OCI-LY7 (cell line): ENCODE data around the gene CAMSAP2. TPM values are rescaled to one million over a fixed set of nuclear protein-coding genes. Genes with fewer than 3 reads are reported as not detected.

Experiments
- BruUV-seq: library from RNA; stranded (reverse); fragments of 400-500 nt; replicated peaks from 2 replicates; lab custom pipeline; 2021; lab: Mats Ljungman, UMichigan
- CTCF ChIA-PET: fragments of 300-600 bp; sonication (Branson Sonifier 250); formaldehyde crosslinking; loops from one replicate; lab custom pipeline; 2022; ENCODE audit warnings: antibody characterized with exemption; ENCODE audit not compliant: unreplicated experiment; lab: Charles Lee
- POLR2A ChIA-PET: fragments of 300-600 bp; sonication (Branson Sonifier 250); formaldehyde crosslinking; loops from one replicate; lab custom pipeline; 2022; ENCODE audit warnings: antibody characterized with exemption; lab: Charles Lee
- DNase-seq: peaks from one replicate; pipeline ENCODE4 v3.0.0-alpha.2; 2015; ENCODE audit warnings: low spot score
- H2AFZ ChIP-seq: fragments of 200-600 bp; sonication (generic), shearing (Covaris generic); 2 replicates; pipeline ENCODE4 v1.6.1; 2014; ENCODE audit warnings: mild to moderate bottlenecking, antibody characterized with exemption, low read length, moderate library complexity
- H3K27ac ChIP-seq: fragments of 200-600 bp; sonication (generic); 2 replicates; pipeline ENCODE4 v1.5.1; 2014; ENCODE audit warnings: mixed run types, low read depth, mild to moderate bottlenecking, moderate library complexity, low read length, inconsistent platforms; ENCODE audit not compliant: poor library complexity, severe bottlenecking
- H3K36me3 ChIP-seq: fragments of 200-600 bp; sonication (generic); 2 replicates; pipeline ENCODE4 v1.6.1; 2014; ENCODE audit warnings: mild to moderate bottlenecking, antibody characterized with exemption, low read length, moderate library complexity, mixed read lengths; ENCODE audit not compliant: insufficient read depth
- H3K4me1 ChIP-seq: fragments of 200-600 bp; sonication (generic); 2 replicates; pipeline ENCODE4 v1.5.1; 2014; ENCODE audit warnings: mild to moderate bottlenecking, low read length; ENCODE audit not compliant: insufficient read depth, poor library complexity, severe bottlenecking
- H3K4me2 ChIP-seq: fragments of 200-600 bp; sonication (generic); 2 replicates; pipeline ENCODE4 v1.6.1; 2014; ENCODE audit warnings: mild to moderate bottlenecking, low read length
- H3K4me3 ChIP-seq: fragments of 200-600 bp; sonication (generic); 2 replicates; pipeline ENCODE4 v1.5.1; 2014; ENCODE audit warnings: mild to moderate bottlenecking, low read depth, low read length; ENCODE audit not compliant: poor library complexity, severe bottlenecking
- H3K79me2 ChIP-seq: fragments of 200-600 bp; sonication (generic); 2 replicates; pipeline ENCODE4 v1.6.1; 2016; ENCODE audit warnings: low read depth, mild to moderate bottlenecking, low read length, moderate library complexity, mixed read lengths; ENCODE audit not compliant: insufficient read depth
- H3K9me2 ChIP-seq: fragments of 200-600 bp; sonication (generic); 2 replicates; pipeline ENCODE4 v1.6.1; 2016; ENCODE audit warnings: mild to moderate bottlenecking, low read length, mixed read lengths; ENCODE audit not compliant: insufficient read depth
- H3K9me3 ChIP-seq: fragments of 200-600 bp; sonication (generic); 2 replicates; pipeline ENCODE4 v1.6.1; 2014; ENCODE audit warnings: mild to moderate bottlenecking, mixed run types, low read length, mixed read lengths
- H4K20me1 ChIP-seq: fragments of 200-600 bp; sonication (generic); 2 replicates; pipeline ENCODE4 v1.6.1; 2014; ENCODE audit warnings: mild to moderate bottlenecking, antibody characterized with exemption, low read length, moderate library complexity, mixed read lengths; ENCODE audit not compliant: insufficient read depth
- CTCF ChIP-seq: fragments of 200-600 bp; sonication (generic); conservative IDR thresholded peaks from 2 replicates; pipeline ENCODE4 v1.5.1; 2014; ENCODE audit warnings: mild to moderate bottlenecking, antibody characterized with exemption, low read length, moderate library complexity, mixed read lengths
- EZH2phosphoT487 ChIP-seq: fragments of 200-600 bp; sonication (generic); IDR thresholded peaks from 2 replicates; pipeline ENCODE4 v1.6.1; 2018; ENCODE audit warnings: low read depth, borderline replicate concordance, mild to moderate bottlenecking, mixed run types, antibody characterized with exemption, low read length, moderate library complexity, mixed read lengths
- intact Hi-C: fragments of 100-400 bp; cut with micrococcal nuclease; formaldehyde crosslinking; loops from one replicate; pipeline ENCODE4 v1.10.0; 2022; ENCODE audit not compliant: unreplicated experiment
- total RNA-seq, 2 experiments: library from RNA; depleted of rRNA in 1 of 2; stranded (reverse); fragments of >200 nt in 1 of 2; shearing (Covaris generic) in 1 of 2; gene quantifications; 2 replicates each; pipeline ENCODE4 v1.2.3, GENCODE V29; 2014 to 2022

Gene CAMSAP2
- total RNA-seq, 2 experiments from 2014 or later, result 9.2 to 14.9 TPM

- Histone ChIP-seq H2AFZ (no peak overlapping the region), H3K4me2 (no peak overlapping the region), H3K27ac (no peak overlapping the region), H3K4me3 (no peak overlapping the region), H3K36me3 (no peaks in the 10 kb centered on the region), H3K4me1 (no peaks in the 10 kb centered on the region), H3K9me2 (no peaks in the 10 kb centered on the region), H3K79me2 (no peaks in the 10 kb centered on the region), H4K20me1 (no peaks in the 10 kb centered on the region), H3K9me3 (no peaks in the 10 kb centered on the region)
- POLR2A ChIA-PET, result interaction anchor here (0.6 to 1.0 kb wide), 2 partner anchors 8 to 535 kb away, joined by 3 to 5 read pairs; no protein-coding TSS in a partner anchor
- CTCF ChIA-PET, result no interaction called here
- no TSS peak for BruUV-seq
- no peak for TF ChIP-seq EZH2phosphoT487
- TF ChIP-seq CTCF, result no peak
- no peak for DNase-seq
- intact Hi-C loops, result no loop called here
Observed at GRCh38 chr1:200880212-200880611, 141.5 kb downstream of the CAMSAP2 start.

- Histone ChIP-seq H3K4me3 (no peak overlapping the region), H3K36me3 (no peaks in the 10 kb centered on the region), H3K9me3 (no peaks in the 10 kb centered on the region), H3K4me1 (peaks cover 1% of the 10 kb centered on the region), H4K20me1 (no peaks in the 10 kb centered on the region), H2AFZ (no peak overlapping the region), H3K9me2 (no peaks in the 10 kb centered on the region), H3K27ac (no peak overlapping the region), H3K4me2 (no peak overlapping the region), H3K79me2 (no peaks in the 10 kb centered on the region)
- ChIA-PET POLR2A (no interaction called here), CTCF (no interaction called here)
- no TSS peak for BruUV-seq
- TF ChIP-seq EZH2phosphoT487 (no peak), CTCF (no peak)
- DNase-seq, result no peak
- intact Hi-C loops, result no loop called here
Observed at GRCh38 chr1:200883118-200883517, 144.4 kb downstream of the CAMSAP2 start.

GRCh38 chr1:200885623-200886402 lies 147.1 kb downstream of the CAMSAP2 start:
- POLR2A ChIA-PET, result no interaction called here
- no TSS peak for BruUV-seq
- no peak overlapping the region for H3K4me3 ChIP-seq
- H3K79me2 ChIP-seq, result no peaks in the 10 kb centered on the region
- CTCF ChIA-PET, result no interaction called here
- no peak for DNase-seq
- no peaks in the 10 kb centered on the region for H3K9me3 ChIP-seq
- H3K36me3 ChIP-seq, result no peaks in the 10 kb centered on the region
- no peak for TF ChIP-seq EZH2phosphoT487
- no peak for TF ChIP-seq CTCF
- no peak overlapping the region for H3K27ac ChIP-seq
- no peak overlapping the region for H2AFZ ChIP-seq
- H3K4me1 ChIP-seq, result peaks cover 5% of the 10 kb centered on the region
- no peak overlapping the region for H3K4me2 ChIP-seq
- intact Hi-C loops, result no loop called here
- H4K20me1 ChIP-seq, result no peaks in the 10 kb centered on the region
- no peaks in the 10 kb centered on the region for H3K9me2 ChIP-seq
